NOMO-1 treated with dmso at 0.1 percent for 144 hours (cell line): ENCODE measurements around the gene ST6GALNAC5.
"Not testable (repeated sequence)": the region's sequence is repeated elsewhere in the genome, so short reads cannot be mapped to it uniquely, and the experiment has no call there.

Experiments
- DNase-seq: peaks from one replicate; lab custom pipeline; 2025; ENCODE audit not compliant: unreplicated experiment; lab: John Stamatoyannopoulos, UW

Gene ST6GALNAC5

GRCh38 chr1:76867342-76868130 is at the start of gene ST6GALNAC5:
Gene ST6GALNAC5 (plus strand): TSS chr1:76867480.
- DNase-seq = no peak

GRCh38 chr1:76820028-76820427 is 47.3 kb upstream of the ST6GALNAC5 start:
- DNase-seq = no peak

GRCh38 chr1:76822961-76823360 is 44.3 kb upstream of the ST6GALNAC5 start:
- DNase-seq = not testable (repeated sequence)

GRCh38 chr1:76824106-76824505 is 43.2 kb upstream of the ST6GALNAC5 start:
- DNase-seq = no peak

- DNase-seq = no peak
Measured at GRCh38 chr1:76826072-76826845, 41.0 kb upstream of the ST6GALNAC5 start.

- DNase-seq = no peak
Measured at GRCh38 chr1:76827066-76827465, 40.2 kb upstream of the ST6GALNAC5 start.

DNA sequence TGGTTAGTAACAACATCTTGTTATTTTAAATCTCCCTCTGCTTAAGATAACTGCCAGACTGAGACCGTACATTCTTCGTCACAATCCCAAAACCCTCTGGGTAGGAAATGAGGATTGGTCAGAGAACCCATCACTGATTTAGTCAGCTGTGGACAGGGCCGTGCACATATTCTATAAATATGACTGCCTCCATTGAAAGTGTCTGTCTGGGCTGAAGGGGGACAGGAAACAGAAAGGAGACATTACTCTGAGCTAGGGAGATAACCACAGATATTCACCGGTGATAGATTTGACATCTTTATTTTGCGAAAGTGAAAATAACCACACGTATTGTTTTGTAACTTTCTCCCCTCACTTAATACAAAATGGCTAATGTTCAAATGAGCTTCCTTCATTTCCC is 36.9 kb upstream of the ST6GALNAC5 start:
- DNase-seq = no peak

GRCh38 chr1:76832521-76832920 is 34.8 kb upstream of the ST6GALNAC5 start:
- DNase-seq = no peak

GRCh38 chr1:76833151-76833550 is 34.1 kb upstream of the ST6GALNAC5 start:
- no peak for DNase-seq

- no peak for DNase-seq
Measured at GRCh38 chr1:76833856-76834255, 33.4 kb upstream of the ST6GALNAC5 start.

DNA sequence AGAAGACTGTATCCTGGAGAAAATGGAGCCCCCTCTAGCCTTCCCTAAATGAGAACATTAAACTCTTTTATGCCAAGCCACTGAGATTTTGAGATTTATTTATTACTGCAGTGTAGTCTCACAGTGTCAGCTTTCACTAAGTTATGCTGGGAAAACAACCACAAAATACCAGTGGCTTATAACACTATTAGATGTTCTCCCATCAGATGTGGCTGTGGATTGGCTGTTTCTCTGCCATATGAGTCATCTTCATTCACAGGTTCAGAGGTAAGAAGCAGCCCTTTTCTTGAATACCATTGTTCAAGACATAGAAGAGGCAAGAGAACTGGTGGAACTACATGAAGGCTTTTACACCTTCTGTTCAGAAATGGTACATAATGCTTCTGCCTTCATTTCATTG is 32.1 kb upstream of the ST6GALNAC5 start:
- DNase-seq = no peak

DNA sequence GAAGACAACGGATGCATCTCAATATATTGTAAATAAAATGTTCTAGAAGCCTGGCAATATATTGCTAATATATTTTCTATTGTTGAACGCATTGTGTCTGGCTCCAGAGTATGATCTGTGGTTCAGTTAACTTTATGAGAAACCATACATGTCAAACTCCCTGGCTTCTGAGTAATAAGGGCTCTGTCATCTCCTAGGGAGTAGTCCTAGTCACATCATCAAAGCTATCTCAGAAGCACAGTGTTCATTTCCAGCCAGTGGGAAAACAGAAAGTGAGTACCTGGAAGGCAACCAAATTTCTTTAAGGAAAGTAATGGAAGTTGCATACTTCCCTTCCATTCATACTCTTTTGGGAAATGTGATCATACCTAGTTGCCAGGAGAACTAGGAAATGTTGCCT is 27.0 kb upstream of the ST6GALNAC5 start:
- no peak for DNase-seq

DNA sequence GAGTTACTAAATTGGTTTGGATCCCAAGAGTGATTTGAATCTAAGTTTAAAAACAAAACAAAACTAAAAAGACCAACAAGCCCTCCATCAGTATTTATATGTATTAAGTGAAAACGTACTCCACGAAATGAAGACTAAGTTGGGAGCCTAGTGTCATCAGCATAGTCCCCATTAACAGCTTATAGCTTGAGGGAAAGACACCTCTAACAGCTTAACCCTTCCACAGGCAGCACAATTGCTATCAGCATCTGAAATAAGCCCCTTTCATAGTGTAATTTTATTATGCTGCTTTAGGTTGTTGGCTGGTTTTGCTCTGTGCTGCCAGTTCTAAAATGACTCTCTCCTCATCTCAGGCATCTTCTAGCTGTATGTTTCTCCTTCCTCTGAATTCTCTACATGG is 25.8 kb upstream of the ST6GALNAC5 start:
- no peak for DNase-seq

GRCh38 chr1:76843821-76844464 is 23.3 kb upstream of the ST6GALNAC5 start:
- DNase-seq = no peak

DNA sequence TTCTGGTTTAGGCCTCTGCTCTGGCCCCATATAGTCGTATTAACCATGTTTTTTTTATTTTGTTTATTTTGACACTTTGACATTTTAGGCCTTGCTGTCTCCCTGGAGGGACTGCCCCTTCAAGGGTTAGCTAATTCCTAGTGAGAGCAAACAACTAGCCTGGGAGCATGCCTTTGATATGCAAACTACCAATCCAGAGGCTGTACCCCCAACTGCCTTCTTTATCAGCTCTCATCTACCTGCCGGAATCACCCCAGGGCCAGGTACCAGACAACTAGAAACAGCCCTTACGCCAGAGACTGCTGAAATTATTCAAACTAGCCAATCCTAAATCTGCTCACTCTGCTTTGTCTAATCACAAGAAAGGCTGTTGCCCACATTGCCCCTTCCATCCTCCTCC is 13.0 kb upstream of the ST6GALNAC5 start:
- no peak for DNase-seq

- no peak for DNase-seq
Measured at GRCh38 chr1:76856104-76856503, 11.2 kb upstream of the ST6GALNAC5 start.

DNA sequence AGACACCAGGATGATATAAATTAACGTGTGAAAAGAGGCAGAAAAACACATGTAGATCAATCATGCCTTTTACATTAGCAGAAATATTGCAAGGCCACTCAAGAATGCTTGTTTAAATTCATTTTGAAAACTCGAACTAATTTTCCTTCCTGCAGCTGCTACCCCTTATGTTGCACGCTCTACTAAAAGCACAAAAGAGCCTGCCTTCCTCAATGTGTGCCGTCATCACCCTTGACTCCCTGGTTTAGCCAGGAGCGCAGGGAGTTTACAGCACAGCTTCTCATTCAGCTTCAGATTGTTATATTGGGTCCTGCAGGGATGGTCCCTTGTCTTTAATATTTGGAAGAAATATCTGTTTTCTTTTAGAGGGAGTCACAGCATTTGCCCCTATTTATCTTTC is 10.1 kb upstream of the ST6GALNAC5 start:
- DNase-seq = no peak

DNA sequence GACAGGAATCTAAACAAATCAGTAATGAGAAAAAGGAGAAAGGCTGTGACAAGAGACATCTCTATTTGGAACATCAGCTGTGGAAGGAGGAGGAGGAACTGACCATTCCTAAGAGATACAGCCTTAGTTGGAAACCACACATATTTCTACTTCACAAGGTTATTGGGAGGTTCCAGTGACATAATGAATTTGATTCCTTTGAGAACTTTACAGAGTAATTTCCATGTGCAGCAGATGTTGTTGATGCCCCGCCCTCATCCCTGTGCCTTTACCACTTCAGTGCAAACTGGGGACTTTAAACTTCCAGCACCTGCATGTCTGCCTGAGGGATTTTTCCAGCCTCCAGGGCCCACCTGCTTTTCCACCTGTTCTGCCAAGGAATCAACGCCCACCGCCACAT is 9.3 kb upstream of the ST6GALNAC5 start:
- no peak for DNase-seq

DNA sequence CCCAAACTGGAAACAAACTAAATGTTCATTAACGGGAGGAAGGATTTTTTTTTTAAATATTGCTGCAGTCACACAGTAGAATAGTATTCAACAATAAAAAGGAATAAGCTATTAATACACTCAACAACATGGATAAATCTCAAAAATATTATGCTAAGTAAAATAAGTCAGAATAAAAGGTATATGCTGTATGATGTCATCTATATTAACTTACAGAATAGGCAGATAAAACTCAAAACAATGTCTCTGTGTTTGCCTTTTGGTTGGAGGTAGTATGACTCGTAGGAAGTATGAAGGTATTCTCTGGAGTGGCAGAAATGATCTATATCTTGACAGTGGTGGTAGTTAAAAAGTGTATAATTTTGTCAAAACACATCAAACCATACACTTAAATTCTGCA is 6.1 kb upstream of the ST6GALNAC5 start:
- DNase-seq = no peak

DNA sequence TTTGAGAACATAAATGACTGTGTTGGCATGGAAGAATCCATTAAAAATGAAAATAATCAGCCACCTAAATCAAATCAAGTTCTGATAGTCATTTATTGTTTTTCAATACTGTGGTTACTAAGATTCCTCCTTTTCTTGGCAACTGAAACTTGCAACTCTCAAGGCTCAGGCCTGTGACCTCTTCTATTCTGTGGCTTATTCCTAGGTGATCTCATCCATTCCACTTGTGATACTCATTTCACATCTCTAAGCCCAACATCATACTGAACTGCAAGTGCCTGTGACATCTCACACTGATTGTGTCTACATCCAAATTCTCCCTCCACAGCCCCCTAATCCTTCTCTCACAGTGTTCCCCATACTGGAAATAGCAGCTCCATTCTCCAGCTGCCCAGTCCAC is 4.8 kb upstream of the ST6GALNAC5 start:
- DNase-seq = no peak

GRCh38 chr1:76864383-76864782 is 2.9 kb upstream of the ST6GALNAC5 start:
- no peak for DNase-seq
